Heart right ventricle (tissue), 16 donors: ENCODE measurements around the gene PBXIP1. TPM values are rescaled to one million over a fixed set of nuclear protein-coding genes. Genes with fewer than 3 reads are reported as not detected.
A peak's percentile ranks its signal among the peaks of the same experiment; 100 is the strongest.

ENCODE experiments used
- ATAC-seq, 8 donors: fragments of 200-7000 bp; cut with Tn5 transposase; one replicate each; pipeline ENCODE4 v1.9.1; 2020; ENCODE audit warnings: mild to moderate bottlenecking in 8 of 8, moderate library complexity in 8 of 8, moderate number of reproducible peaks in 1 of 8
- DNase-seq, 2 donors: peaks; one replicate each; pipeline ENCODE4 v3.0.0-alpha.2; 2020
- H3K27ac ChIP-seq, 10 donors: fragments of 200-600 bp; sonication (generic) in 2 of 10; one replicate each; pipeline versions ENCODE4 v1.5.0 to v1.8.0; 2020 to 2022; ENCODE audit warnings: mild to moderate bottlenecking in 3 of 10
- H3K27me3 ChIP-seq, 7 donors: fragments of 200-600 bp; one replicate each; pipeline ENCODE4 v1.8.0; 2021 to 2022; ENCODE audit warnings: mild to moderate bottlenecking in 2 of 7
- H3K36me3 ChIP-seq, 9 donors: fragments of 200-600 bp; sonication (generic) in 1 of 9; one replicate each; pipeline versions ENCODE4 v1.5.0 to v1.8.0; 2020 to 2022; ENCODE audit warnings: mild to moderate bottlenecking in 2 of 9
- H3K4me1 ChIP-seq, 9 donors: fragments of 200-600 bp; sonication (generic) in 1 of 9; one replicate each; pipeline versions ENCODE4 v1.5.0 to v1.8.0; 2020 to 2022; ENCODE audit warnings: mild to moderate bottlenecking in 4 of 9
- H3K4me3 ChIP-seq, 10 donors: fragments of 200-600 bp; sonication (generic) in 2 of 10; one replicate each; pipeline versions ENCODE4 v1.5.0 to v1.8.0; 2020 to 2022; ENCODE audit warnings: mild to moderate bottlenecking in 7 of 10, moderate library complexity in 2 of 10
- H3K9me3 ChIP-seq, 11 donors: fragments of 200-600 bp in 10 of 11; sonication (generic) in 2 of 11; one replicate each; pipeline versions ENCODE4 v1.5.0 to v1.8.0; 2013 to 2022; ENCODE audit warnings: mild to moderate bottlenecking in 2 of 11, control low read depth in 1 of 11, moderate library complexity in 1 of 11
- CTCF ChIP-seq, 9 donors: fragments of 200-600 bp; sonication (generic) in 2 of 9; IDR thresholded peaks; one replicate each; pipeline versions ENCODE4 v1.5.0 to v1.8.0; 2021 to 2022; ENCODE audit warnings: antibody characterized with exemption in 9 of 9, mild to moderate bottlenecking in 5 of 9, moderate library complexity in 1 of 9
- WGBS, 2 donors: extraction: QIAGEN DNeasy Blood & Tissue Kit; methylation state at CpG; one replicate each; pipeline ENCODE4 v1.1.7; 2013; ENCODE audit warnings: inconsistent platforms in 1 of 2; 5-methylcytosine and 5-hydroxymethylcytosine counted together
- intact Hi-C, 10 donors: fragments of 100-400 bp; cut with DNase I; formaldehyde crosslinking; loops; one replicate each; pipeline versions ENCODE4 v1.11.1 to v1.14.2; 2022
- polyA plus RNA-seq, 2 donors: library from polyadenylated mRNA; stranded (reverse); fragments of 200-250 nt; gene quantifications; one replicate each; pipeline ENCODE4 v1.2.3, GENCODE V29; 2013
- total RNA-seq, 10 donors: library from RNA; stranded (reverse); fragmentation: NEBNext Ultra II Directional in 3 of 10; extraction: Animal tissue kit (Norgen Biotek cat#: 25700) in 3 of 10; gene quantifications; one replicate each; pipeline versions ENCODE4 v1.2.1 to v1.2.4, GENCODE V29; 2021 to 2023
- donor health status: Arrhythmogenic right ventricular cardiomyopathy.
- donor health status: ischemic (EF 13 %, LVEDD 7.1; RV severe dilation, severe dysfunction).
- donor health status: healthy with polysubstance abuse.
- donor health status: DM: no; HTN: yes; CAD: no.
- donor health status: DM: no; HTN: no; CAD: no.
- donor health status: ischemic (EF 25% LVEDD 6.9; RV normal size, moderate dysfunction).
- donor health status: ischemic (EF 25% LVEDD 5.7; RV mildly dilated, moderate dysfunction).
- donor health status: healthy.
- donor health status: DM: yes; HTN: yes; CAD: no.
- donor health status: Ischemic cardiomyopathy.
- donor health status: ischemic (EF 35%, LVEDD 5.7; RV mildly dilated, moderate dysfunction).
- donor health status: nonischemic (EF 11% LVEDD 7.7; RV severe dilation, severe dysfunction).
- donor health status: DM: yes; HTN: yes; CAD: no.
- donor health status: PGD.
- donor health status: ischemic (EF 29% LVEDD 5.4; RV normal size, mild dysfunction).
- donor health status: nonischemic (EF 23%, LVEDD 6.1; RV moderate dilation, normal function).

The PBXIP1 gene
- total and polyA plus RNA-seq, 12 donors, result 25.4 to 75.0 (median 46.0) TPM

GRCh38 chr1:154945962-154946850, 9.7 kb downstream of the PBXIP1 start:
- no peak overlapping the region for H3K4me3 ChIP-seq
- H3K9me3 ChIP-seq, result no peaks in the 10 kb centered on the region
- peaks cover 0 to 59% (median 7%) of the 10 kb centered on the region in 9 donors for H3K36me3 ChIP-seq
- no peak for TF ChIP-seq CTCF (IDR thresholded peaks at IDR 0.05)
- H3K27me3 ChIP-seq, result no peaks in the 10 kb centered on the region
- intact Hi-C loops, result no loop called here
- no peak for DNase-seq
- WGBS, 2 donors, result 80 to 86% methylated on average over 17 of the region's 17 CpGs
- ATAC-seq, result no peak
- H3K27ac ChIP-seq, result peak overlapping the region in 1 of 10 donors; percentile 16
- peaks cover 0 to 38% (median 21%) of the 10 kb centered on the region in 9 donors for H3K4me1 ChIP-seq

- Histone ChIP-seq H3K27me3 (no peaks in the 10 kb centered on the region), H3K4me3 (no peak overlapping the region), H3K36me3 (peaks cover 0 to 50% (median 7%) of the 10 kb centered on the region in 9 donors), H3K4me1 (peaks cover 0 to 47% (median 27%) of the 10 kb centered on the region in 9 donors), H3K27ac (peak overlapping the region in 5 of 10 donors; percentile 15 to 60 (median 34)), H3K9me3 (no peaks in the 10 kb centered on the region)
- 85 to 90% methylated on average over 15 of the region's 15 CpGs for WGBS, 2 donors
- TF ChIP-seq CTCF (IDR thresholded peaks at IDR 0.05), result no peak
- ATAC-seq, result no peak
- no peak for DNase-seq
- intact Hi-C loops, result no loop called here
Measured at GRCh38 chr1:154945160-154945961, 10.5 kb downstream of the PBXIP1 start.

GRCh38 chr1:154944401-154945159, 11.3 kb downstream of the PBXIP1 start:
- intact Hi-C loops, result no loop called here
- Histone ChIP-seq H3K9me3 (no peaks in the 10 kb centered on the region), H3K4me1 (peaks cover 0 to 51% (median 33%) of the 10 kb centered on the region in 9 donors), H3K36me3 (peaks cover 0 to 43% (median 7%) of the 10 kb centered on the region in 9 donors), H3K27ac (peak overlapping the region in 8 of 10 donors; percentile 17 to 78 (median 36)), H3K4me3 (no peak overlapping the region), H3K27me3 (no peaks in the 10 kb centered on the region)
- peak in 2 of 8 donors; percentile 8 to 17 for ATAC-seq
- 48% methylated on average over 9 of the region's 9 CpGs for whole genome bisulfite sequencing, 2 donors
- no peak for TF ChIP-seq CTCF (IDR thresholded peaks at IDR 0.05)
- DNase-seq, result peak in 1 of 2 donors; percentile 43
